Type B pancreatic cell (in vitro differentiated cells): ENCODE data around the gene LRRC71. TPM values are rescaled to one million over a fixed set of nuclear protein-coding genes. Genes with fewer than 3 reads are reported as not detected.

Experiments
- DNase-seq: peaks from one replicate; pipeline ENCODE4 v3.0.0; 2021; ENCODE audit warnings: mixed read lengths; ENCODE audit not compliant: unreplicated experiment; ENCODE audit errors: extremely low spot score
- H3K27ac Mint-ChIP-seq: 2 replicates; pipeline ENCODE4 v1.8.0; 2021; ENCODE audit warnings: mild to moderate bottlenecking, mixed read lengths
- H3K27me3 Mint-ChIP-seq: 2 replicates; pipeline ENCODE4 v1.8.0; 2021; ENCODE audit warnings: mixed read lengths
- H3K36me3 Mint-ChIP-seq: 2 replicates; pipeline ENCODE4 v1.8.0; 2021; ENCODE audit warnings: mixed read lengths
- H3K4me1 Mint-ChIP-seq: one replicate; pipeline ENCODE4 v1.8.0; 2021; ENCODE audit warnings: mixed read lengths; ENCODE audit not compliant: unreplicated experiment
- H3K4me3 Mint-ChIP-seq: 2 replicates; pipeline ENCODE4 v1.8.0; 2021; ENCODE audit warnings: mild to moderate bottlenecking, mixed read lengths
- H3K9me3 Mint-ChIP-seq: 2 replicates; pipeline ENCODE4 v1.8.0; 2021; ENCODE audit warnings: mixed read lengths
- total RNA-seq: library from RNA; stranded (reverse); gene quantifications from 2 replicates; pipeline ENCODE4 v1.2.1, GENCODE V29; 2021; ENCODE audit warnings: low replicate concordance
- TF ChIP-seq, protein P1 (sequence below): fragments of 200-600 bp; sonication (generic); conservative IDR thresholded peaks from 2 replicates; pipeline ENCODE4 v1.5.0; 2021; ENCODE audit warnings: antibody characterized with exemption, mild to moderate bottlenecking

LRRC71 gene
- total RNA-seq, 1 donor from 2014 or later: 0.58 TPM

DNA sequence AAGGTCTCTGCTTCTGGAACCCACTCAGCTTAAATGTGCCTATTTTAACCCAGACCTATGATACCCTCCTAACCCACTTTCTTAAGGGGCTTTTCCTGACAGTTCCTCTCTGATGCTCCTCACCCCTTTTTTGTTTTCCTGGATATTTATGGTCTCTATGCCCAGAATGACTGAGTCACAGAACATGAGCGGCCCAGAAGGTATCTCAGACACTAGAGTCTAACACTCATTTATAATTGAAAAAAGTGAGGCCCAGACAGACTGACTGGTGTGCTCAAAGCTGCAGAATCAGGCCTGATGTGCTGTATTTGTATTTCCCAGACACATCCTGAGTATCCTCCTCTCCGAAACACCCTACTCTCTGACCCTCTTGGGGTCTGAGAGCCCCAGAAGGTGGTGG is 44.0 kb downstream of the LRRC71 start:
- no peaks in the 10 kb centered on the region for H3K9me3 Mint-ChIP-seq
- no peak for DNase-seq
- H3K27me3 Mint-ChIP-seq: no peaks in the 10 kb centered on the region
- TF ChIP-seq, protein P1, sequence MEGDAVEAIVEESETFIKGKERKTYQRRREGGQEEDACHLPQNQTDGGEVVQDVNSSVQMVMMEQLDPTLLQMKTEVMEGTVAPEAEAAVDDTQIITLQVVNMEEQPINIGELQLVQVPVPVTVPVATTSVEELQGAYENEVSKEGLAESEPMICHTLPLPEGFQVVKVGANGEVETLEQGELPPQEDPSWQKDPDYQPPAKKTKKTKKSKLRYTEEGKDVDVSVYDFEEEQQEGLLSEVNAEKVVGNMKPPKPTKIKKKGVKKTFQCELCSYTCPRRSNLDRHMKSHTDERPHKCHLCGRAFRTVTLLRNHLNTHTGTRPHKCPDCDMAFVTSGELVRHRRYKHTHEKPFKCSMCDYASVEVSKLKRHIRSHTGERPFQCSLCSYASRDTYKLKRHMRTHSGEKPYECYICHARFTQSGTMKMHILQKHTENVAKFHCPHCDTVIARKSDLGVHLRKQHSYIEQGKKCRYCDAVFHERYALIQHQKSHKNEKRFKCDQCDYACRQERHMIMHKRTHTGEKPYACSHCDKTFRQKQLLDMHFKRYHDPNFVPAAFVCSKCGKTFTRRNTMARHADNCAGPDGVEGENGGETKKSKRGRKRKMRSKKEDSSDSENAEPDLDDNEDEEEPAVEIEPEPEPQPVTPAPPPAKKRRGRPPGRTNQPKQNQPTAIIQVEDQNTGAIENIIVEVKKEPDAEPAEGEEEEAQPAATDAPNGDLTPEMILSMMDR: no peak
- H3K4me3 Mint-ChIP-seq: no peak overlapping the region
- peaks cover 44% of the 10 kb centered on the region for H3K36me3 Mint-ChIP-seq
- H3K27ac Mint-ChIP-seq: no peak overlapping the region
- peaks cover 12% of the 10 kb centered on the region for H3K4me1 Mint-ChIP-seq

DNA sequence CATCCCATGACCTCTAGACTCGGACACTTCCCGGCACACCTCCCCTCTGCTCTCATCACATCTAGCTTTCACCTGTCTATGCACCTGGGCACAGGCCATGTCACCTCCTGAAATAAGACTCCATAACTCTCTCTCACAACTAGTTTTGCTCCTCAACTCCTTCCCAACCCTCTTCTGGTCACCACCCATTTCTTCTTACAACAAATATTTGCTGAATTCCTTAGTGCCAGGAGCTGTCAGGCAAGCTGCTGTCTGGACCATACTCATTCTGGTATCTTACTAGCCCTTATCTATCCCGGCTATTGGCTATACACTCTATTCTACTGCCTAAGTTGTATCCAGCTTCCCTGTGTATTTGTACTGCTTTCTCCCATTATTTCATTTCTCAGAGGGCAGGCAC is 49.1 kb downstream of the LRRC71 start:
- Mint-ChIP-seq H3K27ac (peak overlapping the region; percentile 46), H3K4me3 (no peak overlapping the region), H3K36me3 (peaks cover 32% of the 10 kb centered on the region), H3K9me3 (no peaks in the 10 kb centered on the region), H3K4me1 (no peaks in the 10 kb centered on the region), H3K27me3 (no peaks in the 10 kb centered on the region)
- no peak for DNase-seq
- TF ChIP-seq, protein P1: no peak

DNA sequence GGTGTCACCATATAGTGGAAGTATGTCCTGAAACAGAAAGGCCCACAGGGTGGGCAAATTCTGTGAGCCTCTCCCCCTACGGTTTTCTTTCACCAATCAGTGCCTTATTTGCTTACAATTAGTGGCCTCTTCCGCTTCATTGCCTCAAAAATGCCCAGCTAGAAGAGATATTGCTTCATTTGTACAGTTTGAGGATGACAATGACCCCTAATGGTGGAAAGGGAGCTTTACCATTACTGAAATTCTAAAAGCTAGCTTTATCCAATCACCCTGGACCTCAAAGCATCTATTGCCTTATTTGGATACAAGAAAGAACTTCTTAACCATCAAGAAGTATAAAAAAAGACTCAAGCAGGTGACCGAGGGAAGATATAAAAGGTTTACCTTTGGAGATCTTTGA is 49.6 kb downstream of the LRRC71 start:
- Mint-ChIP-seq H3K27me3 (no peaks in the 10 kb centered on the region), H3K36me3 (peaks cover 38% of the 10 kb centered on the region), H3K4me1 (no peaks in the 10 kb centered on the region), H3K9me3 (no peaks in the 10 kb centered on the region), H3K27ac (no peak overlapping the region), H3K4me3 (no peak overlapping the region)
- DNase-seq: no peak
- TF ChIP-seq, protein P1: no peak

DNA sequence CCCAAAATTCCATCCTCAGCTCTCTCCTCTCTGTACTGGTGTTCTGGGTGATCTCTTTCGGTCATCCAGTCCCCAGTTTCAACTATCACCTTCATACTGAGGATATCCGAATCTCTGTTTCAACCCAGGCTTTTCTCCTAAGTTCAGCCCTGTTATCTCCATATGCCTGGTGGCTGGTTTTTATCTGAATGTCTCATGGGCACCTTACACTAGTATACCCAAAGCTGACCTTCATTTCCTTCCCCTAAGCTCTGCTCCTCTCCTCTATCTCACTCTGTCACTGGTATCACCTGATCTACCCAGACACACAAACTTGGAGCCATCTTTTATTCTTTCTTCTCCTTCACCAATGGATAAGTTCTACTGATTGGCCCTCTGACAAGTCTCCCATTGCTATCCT is 53.0 kb downstream of the LRRC71 start:
- H3K27ac Mint-ChIP-seq: no peak overlapping the region

DNA sequence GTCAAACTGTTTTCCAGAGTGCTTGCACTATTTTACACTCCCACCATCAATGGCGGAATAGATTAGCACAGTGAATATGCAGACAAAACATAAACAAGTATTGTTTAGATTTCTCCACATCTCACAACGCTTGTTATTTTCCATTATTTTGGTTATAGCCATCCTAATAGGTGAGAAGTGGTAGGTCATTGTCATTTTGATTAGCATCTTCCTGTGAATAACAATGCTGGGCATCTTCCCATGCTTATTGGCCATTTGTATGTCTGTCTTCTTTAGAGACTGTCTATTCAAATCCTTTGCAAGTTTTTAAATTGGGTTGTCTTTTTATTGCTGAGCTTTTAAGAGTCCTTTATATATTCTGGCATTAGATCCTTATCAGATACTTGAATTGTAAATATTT is 54.7 kb downstream of the LRRC71 start:
- H3K4me3 Mint-ChIP-seq: no peak overlapping the region
- no peaks in the 10 kb centered on the region for H3K27me3 Mint-ChIP-seq
- H3K27ac Mint-ChIP-seq: no peak overlapping the region
- peaks cover 63% of the 10 kb centered on the region for H3K36me3 Mint-ChIP-seq
- TF ChIP-seq, protein P1: no peak
- H3K4me1 Mint-ChIP-seq: no peaks in the 10 kb centered on the region
- no peak for DNase-seq
- H3K9me3 Mint-ChIP-seq: no peaks in the 10 kb centered on the region

More for the DNA sequence above, 53.0 kb downstream of the LRRC71 start:
- Mint-ChIP-seq H3K36me3 (peaks cover 58% of the 10 kb centered on the region), H3K4me3 (no peak overlapping the region), H3K9me3 (no peaks in the 10 kb centered on the region), H3K27me3 (no peaks in the 10 kb centered on the region), H3K4me1 (no peaks in the 10 kb centered on the region)
- TF ChIP-seq, protein P1: no peak
- DNase-seq: no peak

DNA sequence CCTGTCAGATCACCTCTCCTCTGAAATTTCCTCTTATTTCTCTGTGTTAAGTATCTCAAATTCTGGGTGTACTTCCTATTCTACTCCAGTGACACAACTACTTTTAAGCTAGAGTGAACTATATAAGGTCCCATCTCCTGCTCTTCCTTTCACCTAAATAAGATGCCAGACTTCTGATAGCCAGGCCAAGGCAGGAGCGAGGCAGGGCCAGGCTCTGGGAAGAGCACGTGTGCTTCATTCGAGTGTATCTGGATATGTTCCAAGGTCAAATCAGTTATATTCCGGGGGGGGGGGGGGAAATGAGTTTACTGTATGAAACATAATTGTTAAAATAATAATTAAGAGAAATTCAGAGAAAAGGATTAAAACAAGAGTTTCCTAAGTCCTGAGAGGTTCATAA is 60.1 kb downstream of the LRRC71 start:
- no peak overlapping the region for H3K27ac Mint-ChIP-seq
- H3K9me3 Mint-ChIP-seq: no peaks in the 10 kb centered on the region
- TF ChIP-seq, protein P1: no peak
- H3K4me3 Mint-ChIP-seq: no peak overlapping the region
- no peak for DNase-seq
- H3K4me1 Mint-ChIP-seq: no peaks in the 10 kb centered on the region
- H3K36me3 Mint-ChIP-seq: peaks cover 59% of the 10 kb centered on the region
- H3K27me3 Mint-ChIP-seq: no peaks in the 10 kb centered on the region
